Central memory CD8-positive, alpha-beta T cell (primary cell): Measurements from ENCODE around the gene TSPAN18.

ENCODE experiments used
- ATAC-seq: fragments of 150-1000 bp; cut with Tn5 transposase; replicated peaks from 2 replicates; pipeline ENCODE4 v1.10.0; 2022; ENCODE audit warnings: mild to moderate bottlenecking, moderate FRiP score, moderate number of reproducible peaks; ENCODE audit not compliant: poor library complexity, severe bottlenecking; ENCODE audit errors: extremely low read depth
- DNase-seq, 2 donors: peaks; one replicate each; pipeline ENCODE4 v3.0.0; 2021; ENCODE audit warnings: low spot score in 2 of 2
- H3K27ac Mint-ChIP-seq: one replicate; pipeline ENCODE4 v1.8.0; 2022; ENCODE audit warnings: low read depth, mild to moderate bottlenecking, moderate library complexity, mixed read lengths
- H3K27me3 Mint-ChIP-seq: one replicate; pipeline ENCODE4 v1.8.0; 2022; ENCODE audit warnings: mixed read lengths
- H3K36me3 Mint-ChIP-seq: one replicate; pipeline ENCODE4 v1.8.0; 2022; ENCODE audit warnings: mild to moderate bottlenecking, moderate library complexity, mixed read lengths; ENCODE audit not compliant: insufficient read depth
- H3K4me1 Mint-ChIP-seq: one replicate; pipeline ENCODE4 v1.8.0; 2022; ENCODE audit warnings: mixed read lengths
- H3K4me3 Mint-ChIP-seq: one replicate; pipeline ENCODE4 v1.8.0; 2022; ENCODE audit warnings: mild to moderate bottlenecking, moderate library complexity, mixed read lengths
- H3K9me3 Mint-ChIP-seq: one replicate; pipeline ENCODE4 v1.8.0; 2022; ENCODE audit warnings: mixed read lengths

TSPAN18 gene

DNA sequence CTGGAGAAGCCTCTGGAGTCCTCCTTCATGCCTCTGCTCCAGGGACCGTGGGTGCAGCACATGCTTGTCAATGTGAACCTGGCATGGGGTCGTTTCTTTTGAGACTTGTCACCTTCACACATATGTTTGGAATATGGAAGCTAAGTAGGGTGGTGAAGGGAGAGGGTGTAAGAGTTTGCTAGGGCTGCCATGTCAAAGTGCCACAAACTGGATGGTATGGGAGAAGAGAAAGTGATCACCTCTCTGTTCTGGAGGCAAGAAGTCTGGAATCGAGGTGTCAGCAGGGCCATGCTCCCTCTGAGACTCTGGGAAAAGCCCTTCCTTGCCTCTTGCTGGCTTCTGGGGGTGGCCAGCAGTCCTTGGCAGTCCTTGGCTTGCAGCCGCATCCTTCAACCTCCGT is 8.7 kb upstream of the TSPAN18 start:
- ATAC-seq (no peak), DNase-seq (no peak)
- Mint-ChIP-seq H3K27ac (no peak overlapping the region), H3K9me3 (no peaks in the 10 kb centered on the region), H3K4me3 (no peak overlapping the region), H3K36me3 (no peaks in the 10 kb centered on the region), H3K4me1 (no peaks in the 10 kb centered on the region), H3K27me3 (peaks cover 13% of the 10 kb centered on the region)

DNA sequence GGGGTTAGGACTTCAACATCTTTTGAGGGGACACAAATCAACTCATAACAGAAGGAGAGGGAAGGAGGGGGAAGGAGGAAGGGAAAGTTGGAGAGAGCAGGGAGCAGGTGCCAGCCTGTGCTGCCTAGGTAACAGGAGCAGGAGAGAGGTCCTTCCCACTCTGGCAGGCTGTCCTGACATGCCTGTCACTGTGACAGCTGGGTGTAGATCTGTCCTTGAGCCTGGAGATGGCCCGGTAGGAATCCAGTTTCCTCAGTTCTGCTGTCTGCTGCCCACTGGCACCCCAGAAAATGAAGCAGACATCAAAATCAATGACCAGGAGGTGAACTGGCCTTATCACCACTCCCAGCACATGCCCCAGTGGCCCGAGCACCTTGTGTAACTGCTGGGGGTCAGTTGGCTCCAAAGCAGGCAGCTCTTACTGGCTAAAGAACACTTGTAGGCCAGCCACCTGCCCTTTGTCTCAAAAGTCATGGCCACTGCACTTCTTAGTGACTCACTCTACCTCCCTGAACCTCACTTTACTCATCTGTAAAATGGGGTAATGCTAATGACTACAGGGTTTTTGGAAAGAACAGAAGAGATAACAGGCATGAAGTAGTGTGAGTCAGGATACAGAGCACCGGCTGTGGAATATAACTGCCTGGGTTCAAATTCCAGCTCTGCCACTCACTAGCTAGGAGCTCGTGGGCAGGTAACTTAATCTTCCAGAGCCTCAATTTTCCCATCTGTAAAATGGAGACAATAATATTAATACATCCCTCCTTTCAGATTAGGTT is 8.0 kb upstream of the TSPAN18 start:
- DNase-seq, result no peak
- Mint-ChIP-seq H3K9me3 (no peaks in the 10 kb centered on the region), H3K36me3 (no peaks in the 10 kb centered on the region), H3K4me1 (no peaks in the 10 kb centered on the region), H3K4me3 (no peak overlapping the region), H3K27me3 (peaks cover 8% of the 10 kb centered on the region), H3K27ac (no peak overlapping the region)
- no peak for ATAC-seq

DNA sequence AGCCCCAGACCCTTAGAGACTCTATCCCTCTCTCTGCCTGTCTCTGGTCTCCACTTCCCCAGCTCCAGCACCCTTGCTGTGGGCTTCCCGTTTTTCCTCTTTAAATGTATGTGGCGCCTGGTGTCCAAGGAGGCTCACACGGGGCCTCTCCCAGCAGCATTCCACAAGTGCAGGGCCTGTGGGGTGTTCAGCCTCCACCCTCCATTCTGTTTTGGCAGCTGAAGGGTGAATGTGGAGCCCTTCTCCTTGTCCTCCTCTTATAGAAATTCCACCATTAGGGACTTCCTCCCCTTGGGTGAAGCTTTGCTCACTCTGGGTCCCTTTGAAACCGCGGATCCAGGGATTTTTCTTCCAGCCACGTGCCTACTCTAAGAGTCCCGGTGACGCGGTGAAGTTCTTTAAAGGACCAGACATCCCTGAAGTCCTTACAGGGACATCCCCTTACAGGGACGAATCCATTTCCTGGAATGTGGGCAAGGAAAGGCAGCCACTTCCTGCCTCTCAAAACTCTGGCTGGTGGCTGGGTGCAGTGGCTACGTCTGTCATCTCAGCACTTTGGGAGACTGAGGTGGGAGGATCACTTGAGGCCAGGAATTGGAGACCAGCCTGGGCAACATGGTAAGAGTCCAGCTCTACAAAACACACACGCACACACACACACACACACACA is 1.6 kb upstream of the TSPAN18 start:
- Mint-ChIP-seq H3K36me3 (peaks cover 11% of the 10 kb centered on the region), H3K4me1 (peaks cover 24% of the 10 kb centered on the region), H3K27me3 (peaks cover 9% of the 10 kb centered on the region), H3K27ac (no peak overlapping the region), H3K9me3 (no peaks in the 10 kb centered on the region), H3K4me3 (peak overlapping the region; percentile 80)
- DNase-seq (no peak), ATAC-seq (no peak)

DNA sequence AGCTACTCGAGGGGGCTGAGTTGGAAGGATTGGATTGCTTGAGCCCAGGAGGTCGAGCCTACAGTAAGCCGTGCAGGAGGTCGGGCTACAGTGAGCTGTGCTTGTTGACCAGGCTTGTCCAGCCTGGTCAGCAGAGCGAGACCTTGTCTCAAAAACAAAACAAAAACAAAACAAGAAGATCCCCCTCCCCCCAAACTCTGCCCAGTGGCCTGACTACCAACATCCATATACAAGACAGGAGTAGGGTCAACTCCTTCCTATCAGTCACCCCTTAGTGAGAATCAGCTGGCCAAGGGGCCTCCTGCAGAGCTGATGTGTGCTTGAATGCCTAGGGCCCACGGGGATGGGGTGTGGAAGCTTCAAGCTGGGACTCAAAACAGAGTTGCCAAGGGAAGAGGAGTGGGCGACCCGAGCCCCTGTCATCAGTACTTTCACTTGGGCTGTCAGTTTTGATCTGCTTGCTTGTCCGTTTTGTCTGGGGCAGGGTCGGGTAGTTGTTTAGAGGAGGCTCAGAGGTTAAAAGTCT is 942 bp upstream of the TSPAN18 start:
- H3K36me3 Mint-ChIP-seq, result peaks cover 11% of the 10 kb centered on the region
- peaks cover 24% of the 10 kb centered on the region for H3K4me1 Mint-ChIP-seq
- DNase-seq (no peak), ATAC-seq (no peak)
- H3K9me3 Mint-ChIP-seq, result no peaks in the 10 kb centered on the region
- peak overlapping the region; percentile 80 for H3K4me3 Mint-ChIP-seq
- H3K27ac Mint-ChIP-seq, result no peak overlapping the region
- peaks cover 9% of the 10 kb centered on the region for H3K27me3 Mint-ChIP-seq

DNA sequence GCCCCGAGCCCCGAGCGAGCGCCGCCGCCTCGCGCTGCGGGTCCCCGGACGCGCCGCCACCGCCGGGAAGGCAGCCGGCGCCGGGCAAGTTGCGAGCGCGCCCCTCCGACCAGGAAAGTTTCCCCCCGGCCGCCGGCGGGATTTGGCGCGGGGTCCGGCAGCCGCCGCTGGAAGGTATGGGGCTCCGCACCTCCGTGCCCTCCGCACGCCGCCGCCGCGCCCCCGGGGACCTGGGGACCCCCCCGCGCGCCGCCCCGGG is 281 bp downstream of the TSPAN18 start:
- no peak overlapping the region for H3K27ac Mint-ChIP-seq
- peak; percentile 10 for ATAC-seq
- peaks cover 9% of the 10 kb centered on the region for H3K27me3 Mint-ChIP-seq

DNA sequence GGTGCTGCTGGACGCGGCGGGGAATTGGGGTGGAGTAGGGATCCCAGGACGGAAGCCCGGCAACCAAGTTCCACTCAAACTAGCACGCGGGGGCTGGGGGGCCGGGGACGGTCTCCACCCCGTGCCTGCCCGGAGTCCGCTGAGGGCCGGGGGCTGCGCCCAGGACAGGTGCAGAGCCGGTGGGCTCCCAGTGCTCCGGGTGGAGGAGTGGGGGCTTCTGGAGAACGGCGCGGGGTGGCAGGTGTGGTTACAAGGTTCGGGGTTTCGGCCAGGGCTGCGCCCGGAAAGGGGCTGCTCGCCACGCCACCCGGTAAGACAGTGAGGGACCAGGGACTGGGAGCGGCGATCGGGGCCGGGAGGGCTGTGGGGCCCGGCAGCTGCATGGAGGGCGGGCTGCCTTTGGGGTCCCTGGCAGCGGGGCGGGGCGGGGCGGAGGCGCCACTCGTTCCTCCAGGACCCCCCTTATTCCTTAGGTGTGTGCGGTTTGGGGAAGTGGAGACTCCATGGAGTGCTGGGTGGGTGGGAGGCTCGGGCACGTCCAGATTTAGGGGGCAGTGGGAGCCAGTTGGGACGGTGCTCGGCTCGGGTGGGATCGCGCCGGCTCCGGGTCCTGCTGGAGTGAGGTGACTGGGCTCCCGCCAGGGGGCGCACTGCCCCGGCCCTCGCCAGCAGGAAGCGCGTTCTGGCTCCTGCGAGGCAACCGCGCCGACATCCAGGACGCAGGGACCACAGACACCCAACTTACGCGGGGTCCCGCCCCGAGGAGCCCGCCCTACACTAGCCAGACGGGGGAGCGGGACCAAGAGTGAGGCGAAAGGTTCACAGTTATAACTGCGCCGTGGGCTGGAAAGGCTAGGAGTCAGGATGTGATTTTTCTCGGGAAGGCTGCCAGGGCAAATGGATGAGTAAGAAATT is 868 bp downstream of the TSPAN18 start:
- no peak overlapping the region for H3K27ac Mint-ChIP-seq
- peaks cover 24% of the 10 kb centered on the region for H3K4me1 Mint-ChIP-seq
- peaks cover 13% of the 10 kb centered on the region for H3K36me3 Mint-ChIP-seq
- H3K4me3 Mint-ChIP-seq, result peak overlapping the region; percentile 68
- peaks cover 9% of the 10 kb centered on the region for H3K27me3 Mint-ChIP-seq
- ATAC-seq, result peak; percentile 81
- no peaks in the 10 kb centered on the region for H3K9me3 Mint-ChIP-seq
- peak; percentile 53 to 56 for DNase-seq

More for the DNA sequence above, 281 bp downstream of the TSPAN18 start:
- Mint-ChIP-seq H3K9me3 (no peaks in the 10 kb centered on the region), H3K4me3 (peak overlapping the region; percentile 68), H3K4me1 (peaks cover 24% of the 10 kb centered on the region), H3K36me3 (peaks cover 13% of the 10 kb centered on the region)
- DNase-seq, result no peak

DNA sequence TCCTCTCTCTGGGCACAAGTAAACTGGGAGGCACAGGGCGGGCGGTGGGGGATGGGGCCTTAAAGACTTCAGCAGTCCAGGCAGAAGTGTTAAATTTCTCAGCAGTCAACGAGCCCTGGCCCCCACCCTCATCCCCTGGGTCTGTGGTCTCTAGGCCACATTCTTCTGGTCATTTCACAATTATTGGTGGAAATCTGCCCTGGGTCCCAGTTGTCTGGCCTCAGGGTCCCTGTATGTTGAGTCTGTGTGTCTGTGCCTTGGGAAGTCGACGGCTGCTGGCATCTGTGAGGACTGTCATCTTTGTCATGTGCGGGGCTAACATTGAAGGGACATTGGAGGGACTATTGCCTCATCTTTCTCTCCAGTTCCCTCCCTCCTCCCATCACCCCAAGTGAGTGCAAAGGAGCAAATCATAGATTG is 1.7 kb downstream of the TSPAN18 start:
- ATAC-seq, result no peak
- peaks cover 24% of the 10 kb centered on the region for H3K4me1 Mint-ChIP-seq

DNA sequence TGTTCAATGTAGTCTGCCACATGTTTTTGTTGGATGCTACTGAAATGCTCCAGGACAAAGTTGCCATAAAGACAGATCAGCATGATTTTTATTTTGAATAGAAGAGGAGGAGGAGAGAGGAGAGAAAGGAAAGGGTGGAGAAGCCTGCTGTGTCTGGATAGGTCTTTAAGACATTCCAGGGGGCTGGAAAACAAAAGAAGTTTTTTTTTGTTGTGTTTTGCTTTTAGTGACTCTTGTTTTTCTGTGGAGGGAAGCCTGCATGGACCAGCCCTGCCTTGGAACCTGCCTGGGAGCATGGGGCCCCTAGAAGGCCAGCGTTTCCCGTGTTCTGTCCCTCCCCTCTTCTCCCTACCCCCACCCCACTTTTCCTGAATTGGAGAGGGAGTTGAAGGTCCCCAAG is 2.3 kb downstream of the TSPAN18 start:
- Mint-ChIP-seq H3K9me3 (no peaks in the 10 kb centered on the region), H3K4me1 (peaks cover 24% of the 10 kb centered on the region), H3K27ac (no peak overlapping the region), H3K4me3 (peak overlapping the region; percentile 68), H3K27me3 (peaks cover 9% of the 10 kb centered on the region), H3K36me3 (peaks cover 13% of the 10 kb centered on the region)
- no peak for ATAC-seq
- no peak for DNase-seq

More for the DNA sequence above, 1.7 kb downstream of the TSPAN18 start:
- peak overlapping the region; percentile 68 for H3K4me3 Mint-ChIP-seq
- no peak for DNase-seq
- H3K27me3 Mint-ChIP-seq, result peaks cover 9% of the 10 kb centered on the region
- no peak overlapping the region for H3K27ac Mint-ChIP-seq
- H3K9me3 Mint-ChIP-seq, result no peaks in the 10 kb centered on the region
- H3K36me3 Mint-ChIP-seq, result peaks cover 13% of the 10 kb centered on the region

DNA sequence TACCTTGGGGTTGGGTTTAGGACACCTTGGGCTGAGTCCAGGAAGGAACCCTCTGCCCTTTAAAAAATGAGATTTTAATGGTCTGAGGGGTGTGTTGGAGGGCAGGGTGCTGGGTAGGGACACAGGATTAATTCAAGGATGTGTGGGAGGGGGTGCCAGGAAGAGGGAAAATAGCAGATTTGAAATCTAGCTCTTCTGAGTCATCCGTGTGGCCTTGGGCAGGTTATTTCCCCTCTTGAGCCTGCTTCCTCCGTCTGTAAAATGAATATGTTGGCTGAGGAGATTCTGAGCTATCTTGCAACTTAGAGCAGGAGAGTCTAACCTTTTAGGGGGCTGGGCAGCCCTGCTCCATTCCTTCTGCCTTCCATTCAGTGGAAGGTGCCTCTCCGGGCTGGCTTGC is 3.0 kb downstream of the TSPAN18 start:
- DNase-seq, result no peak
- H3K27me3 Mint-ChIP-seq, result peaks cover 9% of the 10 kb centered on the region
- H3K36me3 Mint-ChIP-seq, result peaks cover 13% of the 10 kb centered on the region
- ATAC-seq, result no peak
- no peaks in the 10 kb centered on the region for H3K9me3 Mint-ChIP-seq
- peaks cover 24% of the 10 kb centered on the region for H3K4me1 Mint-ChIP-seq
- no peak overlapping the region for H3K27ac Mint-ChIP-seq
- no peak overlapping the region for H3K4me3 Mint-ChIP-seq

DNA sequence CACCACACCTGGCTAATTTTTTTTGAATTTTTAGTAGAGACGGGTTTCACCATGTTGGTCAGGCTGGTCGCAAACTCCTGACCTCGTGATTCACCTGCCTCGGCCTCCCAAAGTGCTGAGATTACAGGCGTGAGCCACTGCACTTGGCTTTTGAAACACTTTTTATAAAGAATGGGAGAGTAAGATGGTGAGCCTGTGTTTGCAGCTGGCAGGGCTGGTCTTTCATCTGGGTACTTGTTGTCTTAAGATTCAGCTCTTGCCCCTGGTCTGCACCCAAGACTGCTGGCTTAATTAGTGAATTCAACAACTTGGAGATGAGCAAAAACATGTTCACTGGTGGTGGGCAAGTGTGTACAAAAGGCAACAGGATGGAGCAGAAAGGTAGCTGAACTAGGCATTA is 4.0 kb downstream of the TSPAN18 start:
- Mint-ChIP-seq H3K4me3 (no peak overlapping the region), H3K27ac (no peak overlapping the region), H3K27me3 (peaks cover 6% of the 10 kb centered on the region), H3K36me3 (peaks cover 6% of the 10 kb centered on the region), H3K4me1 (peaks cover 19% of the 10 kb centered on the region), H3K9me3 (no peaks in the 10 kb centered on the region)
- no peak for ATAC-seq
- DNase-seq, result no peak

DNA sequence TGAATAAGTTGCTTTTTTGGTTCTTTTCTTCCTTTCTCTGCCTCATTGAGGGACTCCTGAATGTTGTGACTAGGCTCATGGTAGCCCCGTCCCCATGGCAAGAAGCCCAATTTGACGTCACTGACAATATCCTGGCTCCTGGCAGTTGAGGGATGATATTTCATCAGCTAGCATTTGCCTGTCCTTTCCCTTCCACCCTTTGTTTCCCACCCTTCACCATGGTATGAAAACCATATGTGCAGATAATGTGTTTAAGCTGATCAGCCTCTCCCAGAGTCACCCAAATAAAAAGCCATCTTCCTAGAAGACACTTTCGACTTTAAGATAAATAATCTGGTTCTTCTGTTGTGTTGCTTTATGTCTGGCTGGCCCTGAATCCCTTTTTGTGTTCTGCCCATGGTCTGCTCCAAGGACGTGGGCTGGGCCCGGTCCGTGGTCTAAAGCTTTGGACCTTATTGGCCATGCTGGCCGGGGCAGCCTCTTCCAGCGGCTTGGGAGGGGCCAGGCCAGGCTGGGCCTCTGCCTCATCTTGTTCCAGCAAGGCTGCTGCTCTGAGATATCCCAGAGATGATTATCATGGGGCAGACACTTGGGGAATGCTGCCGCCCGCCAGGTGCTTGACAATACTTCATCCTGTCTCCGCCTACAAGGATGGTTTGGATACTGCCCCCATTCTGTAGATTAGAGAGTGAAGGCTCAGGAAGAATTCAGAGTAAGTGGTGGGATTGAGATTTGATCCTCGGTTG is 5.1 kb downstream of the TSPAN18 start:
- no peak for DNase-seq
- no peak overlapping the region for H3K4me3 Mint-ChIP-seq
- peaks cover 13% of the 10 kb centered on the region for H3K4me1 Mint-ChIP-seq
- H3K9me3 Mint-ChIP-seq, result no peaks in the 10 kb centered on the region
- peaks cover 2% of the 10 kb centered on the region for H3K36me3 Mint-ChIP-seq
- H3K27me3 Mint-ChIP-seq, result no peaks in the 10 kb centered on the region
- no peak overlapping the region for H3K27ac Mint-ChIP-seq
- ATAC-seq, result no peak

DNA sequence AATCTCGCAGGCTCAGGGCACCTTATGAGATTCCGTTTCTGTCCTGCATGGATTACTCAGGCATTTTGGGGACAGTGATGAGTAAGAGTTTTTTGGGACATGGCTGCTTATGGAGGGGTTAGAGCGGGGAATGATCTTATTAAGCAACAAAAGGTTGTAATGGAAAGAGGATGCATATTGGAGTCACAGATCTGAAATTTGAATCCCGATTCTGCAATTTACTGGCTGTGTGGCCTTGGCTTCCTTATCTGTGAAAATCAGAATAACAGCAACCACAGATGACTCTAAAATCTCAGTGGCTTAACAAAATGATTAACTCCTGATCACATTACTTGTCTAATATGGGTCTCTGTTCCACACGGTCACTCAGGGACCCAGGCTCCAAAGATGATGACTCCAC is 5.8 kb downstream of the TSPAN18 start:
- no peaks in the 10 kb centered on the region for H3K27me3 Mint-ChIP-seq
- no peaks in the 10 kb centered on the region for H3K9me3 Mint-ChIP-seq

More for the DNA sequence above, 5.8 kb downstream of the TSPAN18 start:
- Mint-ChIP-seq H3K27ac (no peak overlapping the region), H3K4me1 (peaks cover 13% of the 10 kb centered on the region), H3K4me3 (no peak overlapping the region), H3K36me3 (peaks cover 2% of the 10 kb centered on the region)
- DNase-seq, result no peak
- no peak for ATAC-seq
